Measurements from ENCODE around the gene PLA2G2F. TPM values are rescaled to one million over a fixed set of nuclear protein-coding genes. Genes with fewer than 3 reads are reported as not detected.

Gene PLA2G2F
- total and polyA plus RNA-seq, 10 of the 15 experiments (the other 5 are each of a cell fraction or from before 2014, with no cell fraction given) = 0.03 TPM; not detected in 9

- Histone ChIP-seq H4K20me1 (ENCODE audit: control insufficient read depth, insufficient read depth) (no peaks in the 10 kb centered on the region), H3K9me3 (replicated peaks; ENCODE audit: control insufficient read depth, insufficient read depth, low read length) (no peaks in the 10 kb centered on the region), H3K36me3 (ENCODE audit: control insufficient read depth in 2 of 2, insufficient read depth in 2 of 2, low read length in 1 of 2) (no peaks in the 10 kb centered on the region), H3K27ac (ENCODE audit: control insufficient read depth, insufficient read depth) (no peak overlapping the region), H3K4me2 (ENCODE audit: control insufficient read depth, insufficient read depth) (no peak overlapping the region), H3K4me3 (no peak overlapping the region), H3K4me1 (ENCODE audit: control insufficient read depth, insufficient read depth, low read length) (no peaks in the 10 kb centered on the region), H3K27me3 (replicated peaks in 1 of 2; ENCODE audit: control insufficient read depth in 2 of 2, insufficient read depth in 2 of 2, low read length in 1 of 2) (no peaks in the 10 kb centered on the region), H3K9ac (ENCODE audit: control insufficient read depth, insufficient read depth, low read length) (no peak overlapping the region), H3K79me2 (ENCODE audit: control insufficient read depth, insufficient read depth, low read length) (no peaks in the 10 kb centered on the region), H2AFZ (ENCODE audit: control insufficient read depth, low read depth, low read length) (no peak overlapping the region)
- CTCF ChIA-PET = no interaction called here
- FAIRE-seq (no peak), ATAC-seq (no peak), DNase-seq (ENCODE audit: low read depth, low spot score) (no peak)
- POLR2A ChIA-PET = no interaction called here
- TF ChIP-seq CREM (IDR thresholded peaks at IDR 0.05; ENCODE audit: low read depth) = no peak
- no peak for TF ChIP-seq IKZF2 (IDR thresholded peaks at IDR 0.05)
- RAD21 ChIA-PET (ENCODE audit: unreplicated experiment) = no interaction called here
- SMC1A ChIA-PET (ENCODE audit: uncharacterized antibody, unreplicated experiment) = no interaction called here
- BruUV-seq (replicated peaks) = no TSS peak
- in situ Hi-C loops (cut with MboI) (no loop called here), intact Hi-C loops (cut with micrococcal nuclease; ENCODE audit: unreplicated experiment) (no loop called here)
- WGBS (ENCODE audit: insufficient coverage, insufficient replicate concordance, low lambda C conversion rate, missing lambda C conversion rate) = 53% methylated on average over 9 of the region's 9 CpGs
Measured at GRCh38 chr1:20141001-20141400, 1.9 kb downstream of the PLA2G2F start.

- Histone ChIP-seq H3K9me3 (replicated peaks; ENCODE audit: control insufficient read depth, insufficient read depth, low read length) (no peaks in the 10 kb centered on the region), H3K4me3 (no peak overlapping the region), H4K20me1 (ENCODE audit: control insufficient read depth, insufficient read depth) (no peaks in the 10 kb centered on the region), H3K9ac (ENCODE audit: control insufficient read depth, insufficient read depth, low read length) (no peak overlapping the region), H3K36me3 (ENCODE audit: control insufficient read depth in 2 of 2, insufficient read depth in 2 of 2, low read length in 1 of 2) (no peaks in the 10 kb centered on the region), H3K4me2 (ENCODE audit: control insufficient read depth, insufficient read depth) (no peak overlapping the region), H3K27ac (ENCODE audit: control insufficient read depth, insufficient read depth) (no peak overlapping the region), H3K27me3 (replicated peaks in 1 of 2; ENCODE audit: control insufficient read depth in 2 of 2, insufficient read depth in 2 of 2, low read length in 1 of 2) (no peaks in the 10 kb centered on the region), H3K4me1 (ENCODE audit: control insufficient read depth, insufficient read depth, low read length) (no peaks in the 10 kb centered on the region), H2AFZ (ENCODE audit: control insufficient read depth, low read depth, low read length) (no peak overlapping the region), H3K79me2 (ENCODE audit: control insufficient read depth, insufficient read depth, low read length) (no peaks in the 10 kb centered on the region)
- ChIA-PET RAD21 (ENCODE audit: unreplicated experiment) (no interaction called here), CTCF (no interaction called here), POLR2A (no interaction called here), SMC1A (ENCODE audit: uncharacterized antibody, unreplicated experiment) (no interaction called here)
- TF ChIP-seq USF1 (IDR thresholded peaks at IDR 0.05; ENCODE audit: borderline replicate concordance, extremely low read length, insufficient read depth, low read depth, low read length) = no peak
- no peak for TF ChIP-seq MEF2B (IDR thresholded peaks at IDR 0.05; ENCODE audit: partially characterized antibody, poor library complexity, severe bottlenecking)
- TF ChIP-seq NBN (IDR thresholded peaks at IDR 0.05) = no peak
- TF ChIP-seq TCF3 (IDR thresholded peaks at IDR 0.05; ENCODE audit: borderline replicate concordance, insufficient read depth, low read depth, low read length) = no peak
- no peak for TF ChIP-seq HDAC6 (IDR thresholded peaks at IDR 0.05; ENCODE audit: unreplicated experiment)
- TF ChIP-seq, protein P1, sequence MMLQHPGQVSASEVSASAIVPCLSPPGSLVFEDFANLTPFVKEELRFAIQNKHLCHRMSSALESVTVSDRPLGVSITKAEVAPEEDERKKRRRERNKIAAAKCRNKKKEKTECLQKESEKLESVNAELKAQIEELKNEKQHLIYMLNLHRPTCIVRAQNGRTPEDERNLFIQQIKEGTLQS (IDR thresholded peaks at IDR 0.05; ENCODE audit: borderline replicate concordance, extremely low read depth, low read depth, low read length) = no peak
- no peak for TF ChIP-seq EGR1 (IDR thresholded peaks at IDR 0.05; ENCODE audit: borderline replicate concordance in 1 of 2, low read depth in 2 of 2, low read length in 2 of 2)
- TF ChIP-seq, protein P2, sequence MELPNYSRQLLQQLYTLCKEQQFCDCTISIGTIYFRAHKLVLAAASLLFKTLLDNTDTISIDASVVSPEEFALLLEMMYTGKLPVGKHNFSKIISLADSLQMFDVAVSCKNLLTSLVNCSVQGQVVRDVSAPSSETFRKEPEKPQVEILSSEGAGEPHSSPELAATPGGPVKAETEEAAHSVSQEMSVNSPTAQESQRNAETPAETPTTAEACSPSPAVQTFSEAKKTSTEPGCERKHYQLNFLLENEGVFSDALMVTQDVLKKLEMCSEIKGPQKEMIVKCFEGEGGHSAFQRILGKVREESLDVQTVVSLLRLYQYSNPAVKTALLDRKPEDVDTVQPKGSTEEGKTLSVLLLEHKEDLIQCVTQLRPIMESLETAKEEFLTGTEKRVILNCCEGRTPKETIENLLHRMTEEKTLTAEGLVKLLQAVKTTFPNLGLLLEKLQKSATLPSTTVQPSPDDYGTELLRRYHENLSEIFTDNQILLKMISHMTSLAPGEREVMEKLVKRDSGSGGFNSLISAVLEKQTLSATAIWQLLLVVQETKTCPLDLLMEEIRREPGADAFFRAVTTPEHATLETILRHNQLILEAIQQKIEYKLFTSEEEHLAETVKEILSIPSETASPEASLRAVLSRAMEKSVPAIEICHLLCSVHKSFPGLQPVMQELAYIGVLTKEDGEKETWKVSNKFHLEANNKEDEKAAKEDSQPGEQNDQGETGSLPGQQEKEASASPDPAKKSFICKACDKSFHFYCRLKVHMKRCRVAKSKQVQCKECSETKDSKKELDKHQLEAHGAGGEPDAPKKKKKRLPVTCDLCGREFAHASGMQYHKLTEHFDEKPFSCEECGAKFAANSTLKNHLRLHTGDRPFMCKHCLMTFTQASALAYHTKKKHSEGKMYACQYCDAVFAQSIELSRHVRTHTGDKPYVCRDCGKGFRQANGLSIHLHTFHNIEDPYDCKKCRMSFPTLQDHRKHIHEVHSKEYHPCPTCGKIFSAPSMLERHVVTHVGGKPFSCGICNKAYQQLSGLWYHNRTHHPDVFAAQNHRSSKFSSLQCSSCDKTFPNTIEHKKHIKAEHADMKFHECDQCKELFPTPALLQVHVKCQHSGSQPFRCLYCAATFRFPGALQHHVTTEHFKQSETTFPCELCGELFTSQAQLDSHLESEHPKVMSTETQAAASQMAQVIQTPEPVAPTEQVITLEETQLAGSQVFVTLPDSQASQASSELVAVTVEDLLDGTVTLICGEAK (IDR thresholded peaks at IDR 0.05; ENCODE audit: borderline replicate concordance) = no peak
- ATAC-seq (no peak), DNase-seq (ENCODE audit: low read depth, low spot score) (no peak), FAIRE-seq (no peak)
- in situ Hi-C loops (cut with MboI) = no loop called here
- no TSS peak for BruUV-seq (replicated peaks)
- intact Hi-C loops (cut with micrococcal nuclease; ENCODE audit: unreplicated experiment) = no loop called here
- WGBS (ENCODE audit: insufficient coverage, insufficient replicate concordance, low lambda C conversion rate, missing lambda C conversion rate) = 39% methylated on average over 7 of the region's 7 CpGs
Measured at GRCh38 chr1:20141466-20141865, 2.3 kb downstream of the PLA2G2F start.

Measured in GM12878 (cell line).